Tibial nerve (tissue), 4 donors: Measurements from ENCODE around the gene AP1G2. TPM values are rescaled to one million over a fixed set of nuclear protein-coding genes. Genes with fewer than 3 reads are reported as not detected.
"Not testable (repeated sequence)": the region's sequence is repeated elsewhere in the genome, so short reads cannot be mapped to it uniquely, and the experiment has no call there.

Experiments
- DNase-seq, 2 donors: peaks; one replicate each; pipeline ENCODE4 v3.0.0-alpha.2; 2019; ENCODE audit warnings: low spot score in 2 of 2
- H3K27ac ChIP-seq, 4 donors: fragments of 200-600 bp; sonication (generic) in 3 of 4; one replicate each; pipeline ENCODE4 v1.5.1; 2017 to 2019; ENCODE audit warnings: mild to moderate bottlenecking in 1 of 4
- H3K27me3 ChIP-seq, 2 donors: fragments of 200-600 bp; sonication (generic) in 1 of 2; one replicate each; pipeline versions ENCODE4 v1.5.1 to v1.6.0; 2017 to 2019
- H3K36me3 ChIP-seq, 3 donors: fragments of 200-600 bp; sonication (generic); one replicate each; pipeline ENCODE4 v1.5.1; 2018 to 2019
- H3K4me1 ChIP-seq, 4 donors: fragments of 200-600 bp; sonication (generic) in 3 of 4; one replicate each; pipeline ENCODE4 v1.5.1; 2017 to 2019
- H3K4me3 ChIP-seq, 4 donors: fragments of 200-600 bp; sonication (generic) in 3 of 4; one replicate each; pipeline ENCODE4 v1.5.1; 2017 to 2019; ENCODE audit warnings: mild to moderate bottlenecking in 1 of 4, moderate library complexity in 1 of 4
- H3K9me3 ChIP-seq, 4 donors: fragments of 200-600 bp; sonication (generic) in 3 of 4; one replicate each; pipeline ENCODE4 v1.5.1; 2017 to 2019
- CTCF ChIP-seq, 5 experiments: fragments of 200-600 bp in 3 of 5; fragments of 450-650 bp in 2 of 5; sonication (generic) in 3 of 5; IDR thresholded peaks; one replicate each; pipeline ENCODE4 v1.5.1; 2016 to 2019; ENCODE audit warnings: antibody characterized with exemption in 5 of 5, mild to moderate bottlenecking in 3 of 5, moderate library complexity in 2 of 5
- EP300 ChIP-seq, 2 donors: sonication (generic); formaldehyde crosslinking; IDR thresholded peaks; one replicate each; pipeline ENCODE4 v1.6.1; 2017; ENCODE audit warnings: antibody characterized with exemption in 2 of 2, mild to moderate bottlenecking in 1 of 2
- POLR2A ChIP-seq, 2 donors: fragments of 450-650 bp; IDR thresholded peaks; one replicate each; pipeline ENCODE4 v1.6.1; 2017; ENCODE audit warnings: antibody characterized with exemption in 2 of 2, mild to moderate bottlenecking in 2 of 2, moderate library complexity in 2 of 2
- WGBS, 2 donors: methylation state at CpG; one replicate each; pipeline ENCODE4 v1.1.5; 2018; 5-methylcytosine and 5-hydroxymethylcytosine counted together
- total RNA-seq, 4 donors: library from RNA; depleted of rRNA; stranded (reverse); fragments of >200 nt; gene quantifications; one replicate each; pipeline ENCODE4 v1.1.0, GENCODE V29; 2016

The AP1G2 gene
- total RNA-seq, 4 donors from 2014 or later = 30.2 to 76.8 (median 52.0) TPM

- 36 to 38% methylated on average over 10 of the region's 10 CpGs for WGBS, 2 donors
- no peak for TF ChIP-seq EP300 (IDR thresholded peaks at IDR 0.05)
- no peak for TF ChIP-seq POLR2A (IDR thresholded peaks at IDR 0.05)
- peak; percentile 58 to 72 (median 63) for TF ChIP-seq CTCF (IDR thresholded peaks at IDR 0.05)
- H3K27ac ChIP-seq = peak overlapping the region in 1 of 4 donors; percentile 51
- H3K4me1 ChIP-seq = peaks cover 0 to 17% (median 4%) of the 10 kb centered on the region in 4 donors
- H3K36me3 ChIP-seq = peaks cover 0 to 9% (median 0%) of the 10 kb centered on the region in 3 donors
- no peaks in the 10 kb centered on the region for H3K9me3 ChIP-seq
- no peaks in the 10 kb centered on the region for H3K27me3 ChIP-seq
- DNase-seq = no peak
- no peak overlapping the region for H3K4me3 ChIP-seq
These were observed 28.1 kb downstream of the AP1G2 start for GRCh38 chr14:23539248-23540140.

GRCh38 chr14:23538785-23539184 lies 28.8 kb downstream of the AP1G2 start:
- Histone ChIP-seq H3K4me3 (no peak overlapping the region), H3K36me3 (peaks cover 0 to 16% (median 0%) of the 10 kb centered on the region in 3 donors), H3K27me3 (no peaks in the 10 kb centered on the region), H3K27ac (peak overlapping the region in 1 of 4 donors; percentile 56), H3K9me3 (no peaks in the 10 kb centered on the region), H3K4me1 (peaks cover 0 to 15% (median 4%) of the 10 kb centered on the region in 4 donors)
- no peak for DNase-seq
- no peak for TF ChIP-seq CTCF (IDR thresholded peaks at IDR 0.05)
- TF ChIP-seq EP300 (IDR thresholded peaks at IDR 0.05) = no peak
- no peak for TF ChIP-seq POLR2A (IDR thresholded peaks at IDR 0.05)
- WGBS, 2 donors = 27 to 30% methylated on average over 7 of the region's 7 CpGs

- H3K27ac ChIP-seq = peak overlapping the region in 1 of 4 donors; percentile 56
- H3K27me3 ChIP-seq = no peaks in the 10 kb centered on the region
- peaks cover 0 to 15% (median 4%) of the 10 kb centered on the region in 4 donors for H3K4me1 ChIP-seq
- DNase-seq = no peak
- H3K4me3 ChIP-seq = no peak overlapping the region
- TF ChIP-seq POLR2A (IDR thresholded peaks at IDR 0.05) (no peak), CTCF (IDR thresholded peaks at IDR 0.05) (no peak), EP300 (IDR thresholded peaks at IDR 0.05) (no peak)
- no peaks in the 10 kb centered on the region for H3K9me3 ChIP-seq
- peaks cover 0 to 22% (median 0%) of the 10 kb centered on the region in 3 donors for H3K36me3 ChIP-seq
- 55 to 57% methylated on average over 10 of the region's 10 CpGs for WGBS, 2 donors
These were observed 29.4 kb downstream of the AP1G2 start for GRCh38 chr14:23538050-23538718.

GRCh38 chr14:23537351-23538049 lies 30.1 kb downstream of the AP1G2 start:
- H3K27ac ChIP-seq = no peak overlapping the region
- no peak for DNase-seq
- TF ChIP-seq POLR2A (IDR thresholded peaks at IDR 0.05) = no peak
- TF ChIP-seq EP300 (IDR thresholded peaks at IDR 0.05) = no peak
- no peak for TF ChIP-seq CTCF (IDR thresholded peaks at IDR 0.05)
- no peak overlapping the region for H3K4me3 ChIP-seq
- 56 to 62% methylated on average over 12 to 13 of the region's 13 CpGs for WGBS, 2 donors
- peaks cover 0 to 22% (median 0%) of the 10 kb centered on the region in 3 donors for H3K36me3 ChIP-seq
- H3K4me1 ChIP-seq = peaks cover 0 to 15% (median 4%) of the 10 kb centered on the region in 4 donors
- no peaks in the 10 kb centered on the region for H3K9me3 ChIP-seq
- no peaks in the 10 kb centered on the region for H3K27me3 ChIP-seq

- not testable (repeated sequence) for DNase-seq, H3K9me3 ChIP-seq, H3K4me3 ChIP-seq, H3K27ac ChIP-seq, H3K27me3 ChIP-seq
- Histone ChIP-seq H3K36me3 (peaks cover 0 to 22% (median 0%) of the 10 kb centered on the region in 3 donors), H3K4me1 (peaks cover 0 to 15% (median 4%) of the 10 kb centered on the region in 4 donors)
- WGBS, 2 donors = 73 to 84% methylated on average over 6 of the region's 6 CpGs
These were observed 30.7 kb downstream of the AP1G2 start for GRCh38 chr14:23536906-23537305.
